H1 (cell line): Measurements from ENCODE around the gene COA3. TPM values are rescaled to one million over a fixed set of nuclear protein-coding genes. Genes with fewer than 3 reads are reported as not detected.

Source experiments
- CTBP2 ChIP-seq: IDR thresholded peaks from 2 replicates; pipeline ENCODE4 v1.7.0; 2011; ENCODE audit warnings: borderline replicate concordance, mild to moderate bottlenecking, moderate library complexity, mixed read lengths, low read length; ENCODE audit not compliant: insufficient read depth, insufficient read length
- EP300 ChIP-seq, 2 experiments: IDR thresholded peaks; 1 replicate in 1 of 2; 2 replicates in 1 of 2; pipeline ENCODE4 v1.6.1; 2011 to 2012; ENCODE audit warnings: low read depth in 2 of 2, low read length in 2 of 2, mild to moderate bottlenecking in 2 of 2, borderline replicate concordance in 1 of 2, inconsistent platforms in 1 of 2, moderate library complexity in 1 of 2
- EZH2 ChIP-seq: fragments of 200-600 bp; sonication (generic); IDR thresholded peaks from 2 replicates; pipeline ENCODE4 v1.7.1; 2012; ENCODE audit warnings: low read depth, mild to moderate bottlenecking, moderate library complexity, low read length, inconsistent platforms; ENCODE audit not compliant: severe bottlenecking
- RBBP5 ChIP-seq: IDR thresholded peaks from 2 replicates; pipeline ENCODE4 v1.7.1; 2012; ENCODE audit warnings: low read depth, mild to moderate bottlenecking, inconsistent platforms, low read length, moderate library complexity, borderline replicate concordance
- polyA plus RNA-seq, 7 experiments: library from polyadenylated mRNA; depleted of rRNA in 3 of 7; stranded (reverse) in 5 of 7; unstranded in 2 of 7; fragments of >200 nt in 5 of 7; fragments of 200-250 nt in 2 of 7; gene quantifications; 1 replicate in 5 of 7; 2 replicates in 1 of 7; 4 replicates in 1 of 7; pipeline versions ENCODE4 v1.2.1 to v1.2.3, GENCODE V29; 2011 to 2013; ENCODE audit warnings: missing spikeins in 2 of 7, mixed read lengths in 2 of 7
- total RNA-seq: library from RNA; stranded (reverse); fragmentation: NEBNext Ultra II Directional; extraction: Animal tissue kit (Norgen Biotek cat#: 25700); gene quantifications from 2 replicates; pipeline ENCODE4 v1.2.1, GENCODE V29; 2021

The COA3 gene
- total and polyA plus RNA-seq, 2 of the 8 experiments (the other 6 are each of a cell fraction or from before 2014, with no cell fraction given), result 68.4 to 143 TPM

GRCh38 chr17:42797067-42798007 is 1.2 kb downstream of the COA3 start (continued):
- TF ChIP-seq EP300 (IDR thresholded peaks at IDR 0.05; ENCODE audit: borderline replicate concordance in 1 of 2, low read depth in 2 of 2, low read length in 2 of 2) (no peak), CTBP2 (no peak), RBBP5 (no peak), EZH2 (no peak)
